Motor neuron (in vitro differentiated cells): ENCODE measurements around the gene TMEM9. TPM values are rescaled to one million over a fixed set of nuclear protein-coding genes. Genes with fewer than 3 reads are reported as not detected.

Experiments used
- ATAC-seq, 8 experiments: fragments of 200-7000 bp; cut with Tn5 transposase; replicated peaks in 6 of 8; 2 replicates each; pipeline ENCODE4 v1.8.0; 2021; ENCODE audit warnings: mild to moderate bottlenecking in 8 of 8, moderate library complexity in 8 of 8
- H3K27ac ChIP-seq, 2 donors: fragments of 250-450 bp; sonication (Bioruptor Pico); 2 replicates each; pipeline ENCODE4 v1.9.0; 2021; ENCODE audit warnings: antibody characterized with exemption in 2 of 2, mild to moderate bottlenecking in 2 of 2, moderate library complexity in 1 of 2
- H3K4me1 ChIP-seq, 2 donors: fragments of 250-450 bp; sonication (Bioruptor Pico); replicated peaks in 1 of 2; 2 replicates each; pipeline ENCODE4 v1.6.1; 2021; ENCODE audit warnings: antibody characterized with exemption in 2 of 2, mild to moderate bottlenecking in 2 of 2, moderate library complexity in 1 of 2
- H3K4me3 ChIP-seq, 5 donors: fragments of 250-450 bp; sonication (Bioruptor Pico); 2 replicates each; pipeline ENCODE4 v1.9.0; 2021; ENCODE audit warnings: antibody characterized with exemption in 5 of 5, mild to moderate bottlenecking in 5 of 5, moderate library complexity in 4 of 5
- WGBS, 10 experiments: fragments of 450-650 bp; shearing (Covaris generic); methylation state at CpG; one replicate each; pipeline ENCODE4 v1.0.0; 2022; 5-methylcytosine and 5-hydroxymethylcytosine counted together
- in situ Hi-C, 9 experiments: fragments of 400-800 bp; cut with MboI; loops; one replicate each; pipeline ENCODE4 v1.15.0; 2021; ENCODE audit warnings: low sequenced_read_pairs in 9 of 9, low pct_unique_long_range_greater_than_20kb in 2 of 9; ENCODE audit not compliant: unreplicated experiment in 9 of 9
- total RNA-seq, 8 experiments: library from RNA; unstranded; fragments of 300-600 nt; gene quantifications; 2 replicates each; pipeline versions ENCODE4 v1.2.3 to v1.2.4, GENCODE V29; 2022

The TMEM9 gene
- total RNA-seq, 8 experiments from 2014 or later, result 51.3 to 165 (median 123) TPM

- peak overlapping the region; percentile 84 to 97 (median 96) for H3K4me3 ChIP-seq
- ATAC-seq, result peak; percentile 84 to 91 (median 87)
- 0 to 20% (median 6%) methylated on average over 1 to 9 of the region's 37 CpGs; no CpG with 5 or more reads in 3 of the 10 experiments for WGBS, 10 experiments
- H3K4me1 ChIP-seq, result peaks cover 13 to 14% of the 10 kb centered on the region in 2 donors
- in situ Hi-C loops, result no loop called here
- peak overlapping the region; percentile 53 to 80 for H3K27ac ChIP-seq
These were observed 543 bp downstream of the TMEM9 start for GRCh38 chr1:201153474-201154388.

GRCh38 chr1:201149400-201149799, 4.9 kb downstream of the TMEM9 start:
- ATAC-seq, result no peak
- in situ Hi-C loops, result no loop called here
- Histone ChIP-seq H3K27ac (no peak overlapping the region), H3K4me1 (peaks cover 8 to 9% of the 10 kb centered on the region in 2 donors), H3K4me3 (no peak overlapping the region)
- 40 to 100% (median 87%) methylated on average over 1 to 4 of the region's 4 CpGs; no CpG with 5 or more reads in 4 of the 10 experiments for WGBS, 10 experiments

- in situ Hi-C loops, result no loop called here
- H3K4me1 ChIP-seq, result peaks cover 0 to under 1% of the 10 kb centered on the region in 2 donors
- ATAC-seq, result no peak
- H3K4me3 ChIP-seq, result no peak overlapping the region
- WGBS, 10 experiments, result 77 to 100% (median 90%) methylated on average over 1 to 11 of the region's 13 CpGs; no CpG with 5 or more reads in 2 of the 10 experiments
- H3K27ac ChIP-seq, result no peak overlapping the region
These were observed 6.8 kb downstream of the TMEM9 start for GRCh38 chr1:201147396-201148015.

GRCh38 chr1:201146626-201147390, 7.5 kb downstream of the TMEM9 start:
- in situ Hi-C loops, result no loop called here
- Histone ChIP-seq H3K4me3 (no peak overlapping the region), H3K4me1 (no peaks in the 10 kb centered on the region), H3K27ac (no peak overlapping the region)
- no peak for ATAC-seq
- WGBS, 10 experiments, result 70 to 100% (median 89%) methylated on average over 1 to 16 of the region's 17 CpGs; no CpG with 5 or more reads in 1 of the 10 experiments

GRCh38 chr1:201145816-201146215, 8.5 kb downstream of the TMEM9 start:
- no peak for ATAC-seq
- Histone ChIP-seq H3K4me1 (no peaks in the 10 kb centered on the region), H3K4me3 (no peak overlapping the region), H3K27ac (no peak overlapping the region)
- in situ Hi-C loops, result no loop called here
- 77 to 100% (median 91%) methylated on average over 1 to 7 of the region's 7 CpGs; no CpG with 5 or more reads in 3 of the 10 experiments for WGBS, 10 experiments

- no peak overlapping the region for H3K27ac ChIP-seq
- in situ Hi-C loops, result no loop called here
- ATAC-seq, result no peak
- H3K4me3 ChIP-seq, result no peak overlapping the region
- 17 to 100% (median 89%) methylated on average over 1 to 3 of the region's 3 CpGs; no CpG with 5 or more reads in 2 of the 10 experiments for WGBS, 10 experiments
- H3K4me1 ChIP-seq, result no peaks in the 10 kb centered on the region
These were observed 9.1 kb downstream of the TMEM9 start for GRCh38 chr1:201145132-201145531.

- 60 to 100% (median 67%) methylated on average over 2 to 5 of the region's 5 CpGs; no CpG with 5 or more reads in 3 of the 10 experiments for WGBS, 10 experiments
- ATAC-seq, result no peak
- in situ Hi-C loops, result no loop called here
- no peak overlapping the region for H3K27ac ChIP-seq
- H3K4me1 ChIP-seq, result no peaks in the 10 kb centered on the region
- H3K4me3 ChIP-seq, result no peak overlapping the region
These were observed 9.6 kb downstream of the TMEM9 start for GRCh38 chr1:201144701-201145100.

- Histone ChIP-seq H3K27ac (no peak overlapping the region), H3K4me1 (no peaks in the 10 kb centered on the region), H3K4me3 (no peak overlapping the region)
- in situ Hi-C loops, result no loop called here
- no peak for ATAC-seq
- 55 to 100% (median 83%) methylated on average over 2 to 11 of the region's 18 CpGs; no CpG with 5 or more reads in 2 of the 10 experiments for WGBS, 10 experiments
These were observed 10.3 kb downstream of the TMEM9 start for GRCh38 chr1:201143726-201144635.

GRCh38 chr1:201142849-201143725, 11.2 kb downstream of the TMEM9 start:
- WGBS, 10 experiments, result 0 to 100% (median 91%) methylated on average over 1 to 14 of the region's 16 CpGs; no CpG with 5 or more reads in 1 of the 10 experiments

GRCh38 chr1:201142011-201142848, 12.0 kb downstream of the TMEM9 start:
- H3K4me1 ChIP-seq, result no peaks in the 10 kb centered on the region
- 50 to 100% (median 97%) methylated on average over 1 to 15 of the region's 16 CpGs; no CpG with 5 or more reads in 2 of the 10 experiments for WGBS, 10 experiments
- H3K27ac ChIP-seq, result no peak overlapping the region
- ATAC-seq, result peak in 3 of 8 experiments; percentile 51 to 85 (median 52)
- in situ Hi-C loops, result no loop called here
- no peak overlapping the region for H3K4me3 ChIP-seq

More at GRCh38 chr1:201142849-201143725, 11.2 kb downstream of the TMEM9 start:
- no peaks in the 10 kb centered on the region for H3K4me1 ChIP-seq
- in situ Hi-C loops, result no loop called here
- no peak overlapping the region for H3K4me3 ChIP-seq
- H3K27ac ChIP-seq, result no peak overlapping the region
- peak in 1 of 8 experiments; percentile 50 for ATAC-seq
